Body of pancreas (tissue), 4 donors: ENCODE results near the gene ACLY. TPM values are rescaled to one million over a fixed set of nuclear protein-coding genes. Genes with fewer than 3 reads are reported as not detected.

ENCODE experiments used
- ATAC-seq: fragments of 150-250 bp; one replicate; pipeline ENCODE4 v1.9.1; 2016
- DNase-seq, 4 donors: peaks; one replicate each; pipeline ENCODE4 v3.0.0-alpha.2; 2019
- H3K27ac ChIP-seq, 4 donors: fragments of 200-600 bp; sonication (generic); 1 replicate in 3 of 4; 2 replicates in 1 of 4; pipeline versions ENCODE4 v1.5.1 to v1.6.1; 2016 to 2019; ENCODE audit warnings: mild to moderate bottlenecking in 1 of 4, mixed read lengths in 1 of 4, moderate library complexity in 1 of 4
- H3K27me3 ChIP-seq, 2 donors: fragments of 200-600 bp; sonication (generic); one replicate each; pipeline ENCODE4 v1.6.0; 2016; ENCODE audit warnings: mild to moderate bottlenecking in 1 of 2
- H3K36me3 ChIP-seq, 2 donors: fragments of 200-600 bp; sonication (generic); replicated peaks in 1 of 2; 2 replicates each; pipeline ENCODE4 v1.5.1; 2016; ENCODE audit warnings: low read depth in 2 of 2; ENCODE audit not compliant: insufficient read depth in 1 of 2
- H3K4me1 ChIP-seq: fragments of 200-600 bp; sonication (generic); one replicate; pipeline ENCODE4 v1.6.0; 2016
- H3K4me3 ChIP-seq, 2 donors: fragments of 200-600 bp; sonication (generic); 1 replicate in 1 of 2; 2 replicates in 1 of 2; pipeline ENCODE4 v1.5.1; 2016 to 2019
- H3K9me3 ChIP-seq, 3 donors: fragments of 200-600 bp; sonication (generic); 1 replicate in 2 of 3; 2 replicates in 1 of 3; pipeline ENCODE4 v1.5.1; 2016
- POLR2A ChIP-seq, 3 donors: fragments of 450-650 bp; IDR thresholded peaks; one replicate each; pipeline ENCODE4 v1.6.1; 2016; ENCODE audit warnings: antibody characterized with exemption in 3 of 3, mild to moderate bottlenecking in 2 of 3
- WGBS, 2 donors: methylation state at CpG; one replicate each; pipeline ENCODE4 v1.1.5; 2017; 5-methylcytosine and 5-hydroxymethylcytosine counted together
- intact Hi-C: fragments of 100-400 bp; cut with DNase I; formaldehyde crosslinking; loops from one replicate; pipeline ENCODE4 v1.15.1; 2023
- total RNA-seq, 2 donors: library from RNA; depleted of rRNA; stranded (reverse); fragments of >200 nt; gene quantifications; one replicate each; pipeline ENCODE4 v1.1.0, GENCODE V29; 2016
- TF ChIP-seq, protein P1 (sequence below), 7 experiments: fragments of 450-650 bp in 4 of 7; fragments of 200-600 bp in 3 of 7; sonication (generic) in 3 of 7; IDR thresholded peaks; one replicate each; pipeline ENCODE4 v1.5.1; 2016 to 2019; ENCODE audit warnings: antibody characterized with exemption in 7 of 7

The ACLY gene
- total RNA-seq, 2 donors from 2014 or later: 39.2 to 59.0 TPM

GRCh38 chr17:41905172-41905571 is 13.6 kb downstream of the ACLY start:
- DNase-seq (no peak), ATAC-seq (no peak)
- H3K4me1 ChIP-seq: peaks cover 17% of the 10 kb centered on the region
- intact Hi-C loops: no loop called here
- no peaks in the 10 kb centered on the region for H3K9me3 ChIP-seq
- H3K36me3 ChIP-seq: peaks cover 0 to 40% of the 10 kb centered on the region in 2 donors
- no peak overlapping the region for H3K4me3 ChIP-seq
- no peaks in the 10 kb centered on the region for H3K27me3 ChIP-seq
- WGBS, 2 donors: 84 to 93% methylated on average over 3 to 4 of the region's 4 CpGs
- TF ChIP-seq POLR2A (IDR thresholded peaks at IDR 0.05): no peak
- TF ChIP-seq, protein P1, sequence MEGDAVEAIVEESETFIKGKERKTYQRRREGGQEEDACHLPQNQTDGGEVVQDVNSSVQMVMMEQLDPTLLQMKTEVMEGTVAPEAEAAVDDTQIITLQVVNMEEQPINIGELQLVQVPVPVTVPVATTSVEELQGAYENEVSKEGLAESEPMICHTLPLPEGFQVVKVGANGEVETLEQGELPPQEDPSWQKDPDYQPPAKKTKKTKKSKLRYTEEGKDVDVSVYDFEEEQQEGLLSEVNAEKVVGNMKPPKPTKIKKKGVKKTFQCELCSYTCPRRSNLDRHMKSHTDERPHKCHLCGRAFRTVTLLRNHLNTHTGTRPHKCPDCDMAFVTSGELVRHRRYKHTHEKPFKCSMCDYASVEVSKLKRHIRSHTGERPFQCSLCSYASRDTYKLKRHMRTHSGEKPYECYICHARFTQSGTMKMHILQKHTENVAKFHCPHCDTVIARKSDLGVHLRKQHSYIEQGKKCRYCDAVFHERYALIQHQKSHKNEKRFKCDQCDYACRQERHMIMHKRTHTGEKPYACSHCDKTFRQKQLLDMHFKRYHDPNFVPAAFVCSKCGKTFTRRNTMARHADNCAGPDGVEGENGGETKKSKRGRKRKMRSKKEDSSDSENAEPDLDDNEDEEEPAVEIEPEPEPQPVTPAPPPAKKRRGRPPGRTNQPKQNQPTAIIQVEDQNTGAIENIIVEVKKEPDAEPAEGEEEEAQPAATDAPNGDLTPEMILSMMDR (IDR thresholded peaks at IDR 0.05): no peak
- H3K27ac ChIP-seq: no peak overlapping the region

GRCh38 chr17:41904242-41904841 is 14.4 kb downstream of the ACLY start:
- H3K27me3 ChIP-seq: no peaks in the 10 kb centered on the region
- WGBS, 2 donors: 91 to 93% methylated on average over 7 of the region's 7 CpGs
- H3K4me1 ChIP-seq: peaks cover 21% of the 10 kb centered on the region
- DNase-seq (no peak), ATAC-seq (no peak)
- H3K27ac ChIP-seq: no peak overlapping the region
- no peak overlapping the region for H3K4me3 ChIP-seq
- peaks cover 0 to 36% of the 10 kb centered on the region in 2 donors for H3K36me3 ChIP-seq
- no peaks in the 10 kb centered on the region for H3K9me3 ChIP-seq
- no peak for TF ChIP-seq POLR2A (IDR thresholded peaks at IDR 0.05)
- TF ChIP-seq, protein P1 (IDR thresholded peaks at IDR 0.05): no peak
- intact Hi-C loops: no loop called here

DNA sequence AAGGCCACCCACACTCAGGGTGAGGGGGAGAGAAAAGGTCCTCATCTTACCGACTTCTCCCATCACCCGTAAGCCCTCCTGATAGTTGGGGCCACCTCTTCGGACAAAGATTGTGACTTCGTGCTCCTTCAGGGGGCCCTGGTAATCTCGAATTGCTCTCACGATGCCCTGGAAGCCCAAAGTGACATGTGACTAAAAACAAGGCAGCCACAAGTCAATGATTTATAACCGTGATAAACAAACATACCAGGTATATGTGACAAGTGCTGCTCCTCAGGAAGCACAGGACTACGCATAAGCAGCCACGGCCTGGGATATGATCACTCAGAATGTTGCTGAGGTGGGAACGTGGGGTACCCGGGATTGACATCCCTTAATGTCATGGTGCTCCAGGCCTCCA is 17.1 kb downstream of the ACLY start:
- ATAC-seq: no peak
- intact Hi-C loops: no loop called here
- DNase-seq: no peak
- H3K36me3 ChIP-seq: peaks cover 8 to 48% of the 10 kb centered on the region in 2 donors
- TF ChIP-seq, protein P1 (IDR thresholded peaks at IDR 0.05): no peak
- TF ChIP-seq POLR2A (IDR thresholded peaks at IDR 0.05): no peak
- H3K4me1 ChIP-seq: peaks cover 16% of the 10 kb centered on the region
- H3K27ac ChIP-seq: no peak overlapping the region
- no peaks in the 10 kb centered on the region for H3K27me3 ChIP-seq
- 62 to 69% methylated on average over 11 of the region's 11 CpGs for WGBS, 2 donors
- no peaks in the 10 kb centered on the region for H3K9me3 ChIP-seq
- no peak overlapping the region for H3K4me3 ChIP-seq

DNA sequence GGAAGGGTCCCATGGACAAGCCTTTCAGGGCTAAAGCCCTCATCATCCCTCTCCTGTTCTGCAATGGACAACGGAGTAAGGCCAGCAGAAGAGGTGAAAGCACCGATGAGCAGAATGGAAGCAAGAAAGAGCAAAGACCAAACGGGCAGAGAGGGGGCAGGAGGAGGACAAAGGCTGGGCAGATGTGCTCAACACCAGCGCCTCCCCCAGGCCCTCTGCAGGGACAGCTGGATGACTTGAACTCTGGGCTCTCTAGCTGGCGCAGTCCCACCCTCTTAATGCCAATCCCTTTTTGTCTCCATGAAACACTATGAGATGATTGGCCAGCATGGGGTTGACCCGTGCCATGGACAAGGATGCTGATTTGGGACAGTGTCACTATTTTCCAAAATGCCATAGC is 22.0 kb downstream of the ACLY start:
- Histone ChIP-seq H3K27ac (no peak overlapping the region), H3K36me3 (peaks cover 23 to 26% of the 10 kb centered on the region in 2 donors)
- 91 to 92% methylated on average over 6 of the region's 6 CpGs for WGBS, 2 donors

More for the DNA sequence above, 22.0 kb downstream of the ACLY start:
- TF ChIP-seq, protein P1 (IDR thresholded peaks at IDR 0.05): no peak
- TF ChIP-seq POLR2A (IDR thresholded peaks at IDR 0.05): no peak
- DNase-seq (no peak), ATAC-seq (no peak)
- Histone ChIP-seq H3K4me3 (no peak overlapping the region), H3K27me3 (no peaks in the 10 kb centered on the region), H3K4me1 (peaks cover 37% of the 10 kb centered on the region), H3K9me3 (no peaks in the 10 kb centered on the region)
- intact Hi-C loops: no loop called here
